GM19193 (cell line): ENCODE results near the gene NDUFAF4.

ENCODE experiments used
- POLR2A ChIP-seq: IDR thresholded peaks from 4 replicates; pipeline ENCODE4 v1.6.1; 2011; ENCODE audit not compliant: insufficient read depth, insufficient read length; ENCODE audit errors: extremely low read depth

The NDUFAF4 gene

DNA sequence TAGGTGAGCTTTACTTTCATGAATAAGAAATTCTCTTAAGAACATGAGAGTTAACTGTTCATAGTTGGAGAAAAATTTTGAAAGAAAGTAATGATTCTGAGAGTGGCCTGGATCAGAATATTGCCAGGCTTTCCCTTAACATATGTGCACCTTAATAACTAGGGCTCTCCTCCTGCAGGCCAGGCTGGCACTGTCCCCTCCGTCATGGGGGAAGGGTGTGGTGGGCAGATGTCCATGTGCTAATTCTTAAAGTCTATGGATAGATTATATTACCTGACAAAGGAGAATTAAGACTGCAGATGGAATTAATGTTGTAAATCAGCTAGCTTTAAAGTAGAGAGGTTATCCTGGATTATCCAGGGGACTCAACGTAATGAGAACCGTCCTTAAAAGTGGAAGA is 15.9 kb upstream of the NDUFAF4 start:
- no peak for TF ChIP-seq POLR2A

DNA sequence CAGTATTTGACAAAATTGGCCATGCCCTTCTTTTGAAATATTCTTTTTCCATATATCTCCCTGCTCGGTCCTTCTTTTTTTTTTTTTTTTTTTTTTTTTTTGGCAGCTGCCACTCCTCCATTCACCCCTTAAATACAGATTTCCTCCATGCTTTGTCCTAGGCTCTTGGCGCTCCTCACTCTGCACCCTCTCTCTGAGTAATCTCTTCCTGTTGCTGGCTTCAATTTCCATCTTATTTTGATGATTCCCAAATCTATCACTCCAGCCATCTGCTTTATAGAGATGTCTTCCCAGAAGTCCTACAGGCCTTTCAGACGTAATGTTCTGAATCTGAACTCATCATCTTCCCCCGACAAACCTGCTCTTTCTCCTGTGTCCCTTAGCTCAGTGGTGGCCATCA is 14.1 kb upstream of the NDUFAF4 start:
- TF ChIP-seq POLR2A: no peak

DNA sequence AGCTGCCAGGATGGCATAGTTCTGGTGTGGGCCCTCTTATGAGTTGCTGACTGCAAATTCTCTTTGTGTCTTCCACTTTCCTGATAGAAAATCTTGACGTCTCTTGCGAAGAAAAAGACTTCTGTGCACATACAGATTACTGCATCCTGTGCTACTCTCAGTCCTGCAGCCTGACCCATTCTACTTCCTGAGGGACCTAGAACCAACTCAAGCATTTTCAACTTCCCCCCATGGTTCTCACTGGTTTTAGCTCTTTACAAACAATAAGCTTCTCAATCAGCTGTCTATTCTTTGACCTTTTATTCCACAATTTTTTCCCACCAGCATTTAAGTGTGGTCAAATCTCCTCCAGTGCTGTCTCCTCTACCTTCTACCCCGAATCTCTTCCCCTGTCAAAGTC is 13.5 kb upstream of the NDUFAF4 start:
- no peak for TF ChIP-seq POLR2A

DNA sequence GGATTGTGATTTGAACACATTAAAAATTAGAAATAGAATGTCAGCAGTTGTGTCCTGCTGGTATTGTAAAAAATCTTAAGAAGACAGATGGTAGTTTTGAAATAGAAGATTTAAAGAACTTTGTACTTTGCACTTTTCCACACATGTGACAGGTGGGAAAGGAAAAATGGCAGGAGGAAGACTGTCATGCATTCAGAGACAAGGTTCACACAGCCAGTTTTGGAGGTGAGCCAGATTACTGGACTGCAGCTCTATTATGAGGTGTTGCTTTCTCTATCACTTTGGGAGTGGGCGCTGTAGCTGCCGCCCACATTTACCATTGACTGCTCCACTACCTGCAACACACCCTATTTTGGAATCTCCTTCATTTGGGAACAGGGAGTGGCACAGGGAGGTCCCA is 12.1 kb upstream of the NDUFAF4 start:
- TF ChIP-seq POLR2A: no peak

DNA sequence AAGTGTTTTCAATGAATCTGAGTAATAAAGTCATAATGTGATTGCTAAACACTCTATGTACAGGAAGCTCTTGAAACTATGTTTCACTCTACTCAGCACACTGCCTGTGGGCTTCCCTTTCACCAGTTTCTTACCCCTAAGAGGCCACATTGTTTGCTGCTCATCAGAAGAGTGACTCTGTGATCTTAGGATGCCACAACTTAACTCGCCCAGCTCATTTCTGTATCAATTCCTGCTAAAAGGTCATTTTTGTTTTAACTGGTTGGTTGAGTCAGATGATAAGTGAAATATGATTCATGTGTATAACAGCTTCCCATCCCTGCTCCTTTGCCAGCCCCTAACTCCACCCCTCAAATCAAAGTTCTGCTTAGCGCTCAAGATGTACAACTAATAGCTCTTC is 9.8 kb upstream of the NDUFAF4 start:
- TF ChIP-seq POLR2A: no peak

DNA sequence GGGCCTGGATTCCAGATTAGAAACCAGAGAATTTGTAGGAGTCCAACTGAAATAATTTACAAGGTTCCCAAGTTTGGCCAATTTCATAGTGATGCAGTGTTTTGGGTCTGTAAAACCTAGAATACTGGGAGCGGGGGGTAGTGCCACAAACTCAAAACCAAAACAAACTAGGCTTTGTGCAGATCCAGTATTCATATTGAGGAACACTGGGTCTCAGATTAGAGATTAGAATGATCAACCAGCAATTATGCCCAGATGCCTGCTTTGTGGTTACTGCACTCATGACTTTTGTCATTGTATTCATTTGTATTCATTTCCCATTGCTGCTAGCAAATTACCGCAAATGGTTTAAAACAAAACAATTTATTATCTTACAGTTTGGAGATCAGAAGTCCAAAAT is 3.2 kb upstream of the NDUFAF4 start:
- no peak for TF ChIP-seq POLR2A

DNA sequence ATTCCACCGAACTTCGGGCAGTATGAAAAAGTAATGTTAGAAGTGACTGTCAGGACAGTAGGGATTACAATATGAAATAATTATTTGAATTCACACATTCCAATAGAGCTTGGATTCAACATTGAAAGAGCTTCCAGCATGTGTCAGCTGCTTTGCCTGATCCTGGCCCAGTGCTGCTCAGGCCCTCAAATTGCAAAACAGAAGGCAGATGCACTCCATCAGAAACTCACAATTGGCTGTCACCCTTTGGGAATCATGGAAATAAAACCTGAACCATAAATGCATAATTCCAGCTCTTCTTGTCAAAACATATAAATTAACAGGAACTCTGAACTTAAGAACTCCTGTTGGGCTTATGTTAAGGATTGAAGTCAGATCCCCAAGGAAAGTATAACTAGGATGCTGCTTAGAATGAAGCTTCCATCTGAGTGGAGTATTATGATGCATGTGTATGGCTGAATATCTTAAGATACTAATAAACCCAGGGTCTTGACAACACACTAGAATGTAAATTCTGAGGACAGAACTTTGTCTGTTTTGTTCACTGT is 1.8 kb upstream of the NDUFAF4 start:
- no peak for TF ChIP-seq POLR2A

DNA sequence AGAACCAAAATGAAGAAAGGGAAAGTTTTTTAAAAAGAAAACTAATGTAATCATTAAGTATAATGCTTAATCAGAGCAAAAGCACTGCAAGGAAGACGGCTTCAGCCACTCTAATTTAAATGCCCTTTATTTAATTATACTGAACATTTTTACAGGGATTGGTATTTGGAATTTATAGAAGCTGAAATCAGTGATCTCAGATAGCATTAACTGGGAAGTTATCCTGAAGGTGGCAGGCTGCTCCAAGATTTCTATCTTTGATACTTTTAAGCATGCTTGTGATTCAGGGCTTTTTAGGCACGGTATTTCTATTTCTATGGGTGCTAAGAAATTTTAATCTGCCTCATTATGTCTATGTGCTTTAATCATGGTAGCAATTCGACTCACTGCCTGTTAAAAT is 1.3 kb upstream of the NDUFAF4 start:
- no peak for TF ChIP-seq POLR2A

DNA sequence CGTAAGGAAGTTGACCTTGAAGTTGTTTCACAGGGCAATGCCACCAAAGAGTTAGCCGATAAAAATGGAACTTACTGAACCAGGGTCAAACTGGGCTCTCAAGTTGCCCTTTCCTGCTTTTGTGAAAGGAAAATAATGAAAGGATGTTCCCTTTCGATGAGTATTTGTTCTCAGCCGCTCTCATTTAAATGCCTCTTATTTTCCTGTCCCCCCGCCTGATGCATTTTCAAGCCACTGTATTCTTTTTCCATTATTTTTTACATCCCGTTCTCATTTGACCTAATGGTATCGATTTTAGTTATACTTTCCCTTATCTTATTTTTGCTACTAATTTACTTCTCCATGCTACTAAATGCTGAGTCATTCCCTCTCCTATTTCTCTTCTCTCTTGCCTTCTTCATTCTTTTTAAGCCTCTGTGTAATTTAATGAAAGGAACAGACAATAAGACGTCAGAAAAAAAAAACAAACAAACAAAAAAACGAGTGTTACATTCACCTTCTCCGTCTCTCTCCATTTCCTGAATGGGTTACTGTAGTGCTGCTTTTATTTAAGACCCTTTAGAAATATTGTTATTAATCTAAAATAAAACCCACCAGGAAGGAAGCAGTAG is 655 bp upstream of the NDUFAF4 start:
- no peak for TF ChIP-seq POLR2A

DNA sequence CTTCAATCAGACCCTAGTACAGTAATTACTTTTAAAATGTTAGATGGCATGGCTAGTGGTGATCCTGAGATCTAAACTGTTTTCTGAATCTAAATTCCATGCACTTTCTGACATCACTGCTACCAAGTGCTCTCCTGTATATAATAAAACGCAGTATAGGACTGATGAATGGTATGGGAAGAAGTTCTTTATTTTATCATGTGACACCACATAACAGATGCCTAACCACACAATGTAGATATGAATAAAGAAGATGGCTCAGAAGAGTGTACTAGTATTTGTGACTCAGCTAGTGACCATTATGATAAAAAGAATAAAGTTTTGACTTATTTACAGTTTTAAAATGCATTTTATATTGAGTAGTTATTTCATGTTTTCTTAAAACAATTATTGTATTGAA is 8.5 kb downstream of the NDUFAF4 start:
- no peak for TF ChIP-seq POLR2A

DNA sequence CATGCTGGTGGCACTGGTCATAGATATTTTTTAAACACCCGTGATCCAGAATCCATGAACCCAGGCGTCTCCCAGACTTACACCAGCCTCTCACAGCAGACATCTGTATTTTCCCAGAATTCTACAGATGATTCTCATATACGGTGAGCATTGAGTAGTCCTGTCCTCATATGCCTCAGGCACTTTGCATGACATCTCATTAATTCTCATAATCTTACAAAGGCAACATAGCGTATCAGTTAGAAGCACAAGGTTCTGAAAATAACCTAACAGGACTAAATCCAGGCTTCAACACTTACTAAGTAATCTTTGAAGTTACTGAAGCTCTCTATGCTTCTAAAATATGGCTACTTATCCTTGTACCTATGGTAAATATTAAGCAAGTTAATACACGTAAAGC is 8.9 kb downstream of the NDUFAF4 start:
- TF ChIP-seq POLR2A: no peak

DNA sequence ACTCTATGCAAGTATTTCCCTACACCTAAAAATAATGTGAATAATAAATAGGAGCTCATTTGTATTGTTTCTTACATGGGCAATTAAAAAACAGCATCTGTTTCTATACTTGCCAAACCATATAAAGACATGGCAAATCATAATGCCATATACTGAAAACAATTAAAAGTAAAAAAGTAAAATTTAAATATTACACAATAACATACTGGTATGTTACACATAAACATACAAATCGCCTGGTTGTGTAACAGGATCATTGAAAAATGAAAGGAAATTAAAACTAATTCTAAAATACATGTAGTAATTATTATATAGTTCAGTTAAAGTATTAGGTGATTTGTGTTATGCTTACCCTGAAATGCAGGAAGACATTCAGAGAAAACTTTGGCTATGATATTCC is 11.2 kb downstream of the NDUFAF4 start:
- no peak for TF ChIP-seq POLR2A

DNA sequence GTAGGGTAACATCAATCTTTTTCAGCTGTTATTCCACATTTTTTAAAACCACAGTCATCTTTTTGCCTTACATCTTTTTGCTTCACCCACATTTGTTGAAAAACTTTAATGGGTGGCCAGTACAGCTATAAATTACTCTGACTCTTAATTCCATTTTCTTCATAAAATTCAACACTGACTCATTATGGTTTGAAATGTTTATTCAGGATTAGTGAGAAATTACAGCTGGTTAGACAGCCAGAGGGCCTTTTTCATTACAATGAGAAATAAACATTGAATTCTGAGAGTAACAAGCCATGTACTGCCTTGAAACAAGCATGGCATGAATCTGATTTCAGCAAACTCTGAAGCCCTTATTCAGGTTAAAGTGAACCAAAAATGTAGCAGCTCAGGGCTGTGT is 19.5 kb downstream of the NDUFAF4 start:
- TF ChIP-seq POLR2A: no peak

DNA sequence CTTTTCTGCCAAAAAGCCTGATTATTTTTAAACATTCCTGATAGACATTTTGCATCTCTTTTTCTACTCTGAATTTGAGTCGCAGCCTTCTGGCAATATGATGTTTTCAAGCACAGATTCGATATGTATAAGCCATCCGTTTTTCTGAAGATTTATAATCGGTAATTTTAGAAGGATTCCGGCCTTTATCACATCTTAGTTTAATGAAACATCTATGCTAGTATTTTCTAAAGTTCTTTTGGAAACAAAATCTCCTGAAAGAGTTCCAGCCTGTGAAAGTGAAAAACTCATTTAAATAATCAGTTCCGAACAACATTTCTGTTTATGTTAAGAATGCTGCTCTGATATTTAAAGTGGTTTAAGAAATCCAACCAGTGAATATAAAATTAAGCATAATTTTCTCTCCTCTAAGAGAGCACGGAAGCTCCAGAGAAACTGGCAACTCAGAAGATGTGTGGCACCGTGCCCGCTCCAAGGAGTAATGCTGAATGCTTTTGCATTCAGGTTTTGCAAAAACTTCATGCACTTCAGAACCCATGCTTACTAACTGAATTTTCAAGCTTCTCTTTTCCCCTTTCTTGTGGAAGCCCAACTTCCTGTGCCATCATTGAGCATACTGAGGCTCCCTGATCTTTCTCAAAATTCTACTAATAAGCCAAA is 20.7 kb downstream of the NDUFAF4 start:
- TF ChIP-seq POLR2A: no peak

DNA sequence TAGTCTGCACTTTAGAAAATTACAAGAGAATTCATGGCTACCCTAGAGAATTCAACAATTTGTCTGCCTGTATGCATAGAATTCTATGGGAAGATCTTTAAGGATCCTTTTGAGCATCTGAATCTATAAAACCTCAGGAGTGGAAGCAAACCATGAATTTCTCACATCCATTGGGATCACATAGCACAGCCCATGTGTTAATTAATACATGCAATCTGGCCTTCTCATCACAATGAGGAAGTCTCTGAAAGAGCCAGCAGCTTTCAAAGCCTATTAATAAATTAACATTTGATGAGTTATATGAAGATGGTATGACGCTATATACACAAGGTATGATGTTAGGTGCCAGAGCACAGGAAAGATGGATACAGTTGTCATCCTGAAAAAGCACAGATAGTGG is 24.7 kb downstream of the NDUFAF4 start:
- no peak for TF ChIP-seq POLR2A

DNA sequence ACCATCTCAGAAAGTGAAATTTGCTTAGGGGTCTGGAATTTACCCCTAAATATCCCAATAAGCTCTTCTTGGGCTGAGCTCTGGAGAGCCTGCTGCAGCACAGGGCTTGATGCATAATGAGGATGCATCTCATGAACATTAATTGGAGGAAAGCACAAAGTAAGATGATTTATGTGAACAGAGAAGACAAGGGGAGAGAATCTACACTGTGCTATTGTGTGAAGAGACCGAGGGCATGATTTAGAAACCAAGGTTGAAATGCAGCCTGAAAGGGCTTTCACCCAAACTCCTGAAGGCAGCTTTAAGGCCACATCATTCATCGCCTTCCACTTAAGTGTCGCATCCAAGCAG is 32.7 kb downstream of the NDUFAF4 start:
- no peak for TF ChIP-seq POLR2A
